ENCODE data around the gene TMPRSS9.

- TF ChIP-seq, protein P1, sequence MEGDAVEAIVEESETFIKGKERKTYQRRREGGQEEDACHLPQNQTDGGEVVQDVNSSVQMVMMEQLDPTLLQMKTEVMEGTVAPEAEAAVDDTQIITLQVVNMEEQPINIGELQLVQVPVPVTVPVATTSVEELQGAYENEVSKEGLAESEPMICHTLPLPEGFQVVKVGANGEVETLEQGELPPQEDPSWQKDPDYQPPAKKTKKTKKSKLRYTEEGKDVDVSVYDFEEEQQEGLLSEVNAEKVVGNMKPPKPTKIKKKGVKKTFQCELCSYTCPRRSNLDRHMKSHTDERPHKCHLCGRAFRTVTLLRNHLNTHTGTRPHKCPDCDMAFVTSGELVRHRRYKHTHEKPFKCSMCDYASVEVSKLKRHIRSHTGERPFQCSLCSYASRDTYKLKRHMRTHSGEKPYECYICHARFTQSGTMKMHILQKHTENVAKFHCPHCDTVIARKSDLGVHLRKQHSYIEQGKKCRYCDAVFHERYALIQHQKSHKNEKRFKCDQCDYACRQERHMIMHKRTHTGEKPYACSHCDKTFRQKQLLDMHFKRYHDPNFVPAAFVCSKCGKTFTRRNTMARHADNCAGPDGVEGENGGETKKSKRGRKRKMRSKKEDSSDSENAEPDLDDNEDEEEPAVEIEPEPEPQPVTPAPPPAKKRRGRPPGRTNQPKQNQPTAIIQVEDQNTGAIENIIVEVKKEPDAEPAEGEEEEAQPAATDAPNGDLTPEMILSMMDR (IDR thresholded peaks at IDR 0.05): no peak
- TF ChIP-seq POLR2A (IDR thresholded peaks at IDR 0.05): no peak
Observed at GRCh38 chr19:2416321-2417097, 56.4 kb downstream of the TMPRSS9 start.

Measured in thyroid gland (tissue), 4 donors.